OCI-LY1 (cell line): Measurements from ENCODE around the gene ESRRA.

Experiments used
- EZH2 ChIP-seq: fragments of 200-600 bp; sonication (generic), shearing (Covaris generic); IDR thresholded peaks from 2 replicates; pipeline ENCODE4 v1.8.0; 2017; ENCODE audit warnings: borderline replicate concordance, mixed run types, mild to moderate bottlenecking, antibody characterized with exemption, low read length, moderate library complexity, mixed read lengths
- TF ChIP-seq, protein P1 (sequence below): fragments of 200-600 bp; sonication (generic), shearing (Covaris generic); IDR thresholded peaks from 2 replicates; pipeline ENCODE4 v1.5.1; 2017; ENCODE audit warnings: mild to moderate bottlenecking, antibody characterized with exemption, low read length, moderate library complexity, mixed read lengths

- TF ChIP-seq, protein P1, sequence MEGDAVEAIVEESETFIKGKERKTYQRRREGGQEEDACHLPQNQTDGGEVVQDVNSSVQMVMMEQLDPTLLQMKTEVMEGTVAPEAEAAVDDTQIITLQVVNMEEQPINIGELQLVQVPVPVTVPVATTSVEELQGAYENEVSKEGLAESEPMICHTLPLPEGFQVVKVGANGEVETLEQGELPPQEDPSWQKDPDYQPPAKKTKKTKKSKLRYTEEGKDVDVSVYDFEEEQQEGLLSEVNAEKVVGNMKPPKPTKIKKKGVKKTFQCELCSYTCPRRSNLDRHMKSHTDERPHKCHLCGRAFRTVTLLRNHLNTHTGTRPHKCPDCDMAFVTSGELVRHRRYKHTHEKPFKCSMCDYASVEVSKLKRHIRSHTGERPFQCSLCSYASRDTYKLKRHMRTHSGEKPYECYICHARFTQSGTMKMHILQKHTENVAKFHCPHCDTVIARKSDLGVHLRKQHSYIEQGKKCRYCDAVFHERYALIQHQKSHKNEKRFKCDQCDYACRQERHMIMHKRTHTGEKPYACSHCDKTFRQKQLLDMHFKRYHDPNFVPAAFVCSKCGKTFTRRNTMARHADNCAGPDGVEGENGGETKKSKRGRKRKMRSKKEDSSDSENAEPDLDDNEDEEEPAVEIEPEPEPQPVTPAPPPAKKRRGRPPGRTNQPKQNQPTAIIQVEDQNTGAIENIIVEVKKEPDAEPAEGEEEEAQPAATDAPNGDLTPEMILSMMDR = no peak
- TF ChIP-seq EZH2 = no peak
Measured at GRCh38 chr11:64303109-64304031, 2.0 kb upstream of the ESRRA start.
